GM12878 (cell line): ENCODE results near the gene ACTL10. TPM values are rescaled to one million over a fixed set of nuclear protein-coding genes. Genes with fewer than 3 reads are reported as not detected.
A peak's percentile ranks its signal among the peaks of the same experiment; 100 is the strongest.

Source experiments
- ASH2L ChIP-seq: fragments of 300-600, 200-600 bp; sonication (generic); IDR thresholded peaks from 2 replicates; pipeline ENCODE4 v1.6.1; 2017; ENCODE audit warnings: low read depth, mild to moderate bottlenecking, borderline replicate concordance
- BCLAF1 ChIP-seq: fragments of 450-650 bp; IDR thresholded peaks from 2 replicates; pipeline ENCODE4 v1.6.1; 2017; ENCODE audit warnings: antibody characterized with exemption, mild to moderate bottlenecking, moderate library complexity
- CBFB ChIP-seq: IDR thresholded peaks from 2 replicates; pipeline ENCODE4 v1.6.1; 2016; ENCODE audit warnings: antibody characterized with exemption, low read depth
- FOXM1 ChIP-seq: IDR thresholded peaks from 2 replicates; pipeline ENCODE4 v1.6.1; 2012; ENCODE audit warnings: low read depth, mild to moderate bottlenecking, inconsistent platforms, low read length, moderate library complexity
- HCFC1 ChIP-seq: fragments of 150-350 bp; IDR thresholded peaks from 2 replicates; pipeline ENCODE4 v1.6.1; 2014; ENCODE audit warnings: low read length
- IRF3 ChIP-seq: fragments of 450-650 bp; IDR thresholded peaks from 2 replicates; pipeline ENCODE4 v1.6.1; 2014; ENCODE audit warnings: mild to moderate bottlenecking
- MEF2B ChIP-seq: fragments of 450-650 bp; IDR thresholded peaks from 2 replicates; pipeline ENCODE4 v1.6.1; 2018; ENCODE audit warnings: mild to moderate bottlenecking, moderate library complexity; ENCODE audit not compliant: partially characterized antibody, poor library complexity, severe bottlenecking
- RBBP5 ChIP-seq: fragments of 200-600 bp; sonication (generic); conservative IDR thresholded peaks from 2 replicates; pipeline ENCODE4 v1.6.1; 2016
- SKIL ChIP-seq: fragments of 450-650 bp; IDR thresholded peaks from 2 replicates; pipeline ENCODE4 v1.6.1; 2017; ENCODE audit warnings: mild to moderate bottlenecking, low read depth, inconsistent platforms; ENCODE audit not compliant: poor library complexity, severe bottlenecking
- SMARCA5 ChIP-seq: fragments of 450-650 bp; IDR thresholded peaks from 2 replicates; pipeline ENCODE4 v1.6.1; 2017; ENCODE audit warnings: mild to moderate bottlenecking
- TCF12 ChIP-seq: IDR thresholded peaks from 2 replicates; pipeline ENCODE4 v1.6.1; 2011; ENCODE audit warnings: low read depth, mild to moderate bottlenecking, low read length
- TCF3 ChIP-seq: IDR thresholded peaks from 2 replicates; pipeline ENCODE4 v1.6.1; 2012; ENCODE audit warnings: low read depth, mild to moderate bottlenecking, low read length, borderline replicate concordance; ENCODE audit not compliant: insufficient read depth
- polyA plus RNA-seq, 11 experiments: library from polyadenylated mRNA; depleted of rRNA in 4 of 11; unstranded in 6 of 11; stranded (reverse) in 5 of 11; fragments of >200 nt; fragmentation: Nextera tagmentation in 4 of 11; fragmentation: Illumina TruSeq in 1 of 11; extraction: Ambion mirVana in 4 of 11; extraction: Trizol in 1 of 11; gene quantifications; 1 replicate in 1 of 11; 2 replicates in 10 of 11; pipeline versions ENCODE4 v1.2.1 to v1.2.3, GENCODE V29; 2011 to 2016; ENCODE audit warnings: inconsistent platforms in 2 of 11, missing spikeins in 2 of 11, low read depth in 1 of 11
- total RNA-seq, 4 experiments: library from RNA; depleted of rRNA in 3 of 4; stranded (reverse); fragments of >200 nt in 3 of 4; fragmentation: Illumina TruSeq in 1 of 4; extraction: Trizol in 1 of 4; gene quantifications; 2 replicates each; pipeline versions ENCODE4 v1.2.1 to v1.2.3, GENCODE V29; 2013 to 2021
- TF ChIP-seq, protein P1 (sequence below): fragments of 450-650 bp; IDR thresholded peaks from 2 replicates; pipeline ENCODE4 v1.6.1; 2017; ENCODE audit warnings: mild to moderate bottlenecking, moderate library complexity
- TF ChIP-seq, protein P2 (sequence below): IDR thresholded peaks from 2 replicates; pipeline ENCODE4 v1.6.1; 2012; ENCODE audit warnings: mild to moderate bottlenecking, low read depth, low read length

Gene ACTL10
- total and polyA plus RNA-seq, 10 of the 15 experiments (the other 5 are each of a cell fraction or from before 2014, with no cell fraction given): 0.12 to 5.0 (median 0.89) TPM

DNA sequence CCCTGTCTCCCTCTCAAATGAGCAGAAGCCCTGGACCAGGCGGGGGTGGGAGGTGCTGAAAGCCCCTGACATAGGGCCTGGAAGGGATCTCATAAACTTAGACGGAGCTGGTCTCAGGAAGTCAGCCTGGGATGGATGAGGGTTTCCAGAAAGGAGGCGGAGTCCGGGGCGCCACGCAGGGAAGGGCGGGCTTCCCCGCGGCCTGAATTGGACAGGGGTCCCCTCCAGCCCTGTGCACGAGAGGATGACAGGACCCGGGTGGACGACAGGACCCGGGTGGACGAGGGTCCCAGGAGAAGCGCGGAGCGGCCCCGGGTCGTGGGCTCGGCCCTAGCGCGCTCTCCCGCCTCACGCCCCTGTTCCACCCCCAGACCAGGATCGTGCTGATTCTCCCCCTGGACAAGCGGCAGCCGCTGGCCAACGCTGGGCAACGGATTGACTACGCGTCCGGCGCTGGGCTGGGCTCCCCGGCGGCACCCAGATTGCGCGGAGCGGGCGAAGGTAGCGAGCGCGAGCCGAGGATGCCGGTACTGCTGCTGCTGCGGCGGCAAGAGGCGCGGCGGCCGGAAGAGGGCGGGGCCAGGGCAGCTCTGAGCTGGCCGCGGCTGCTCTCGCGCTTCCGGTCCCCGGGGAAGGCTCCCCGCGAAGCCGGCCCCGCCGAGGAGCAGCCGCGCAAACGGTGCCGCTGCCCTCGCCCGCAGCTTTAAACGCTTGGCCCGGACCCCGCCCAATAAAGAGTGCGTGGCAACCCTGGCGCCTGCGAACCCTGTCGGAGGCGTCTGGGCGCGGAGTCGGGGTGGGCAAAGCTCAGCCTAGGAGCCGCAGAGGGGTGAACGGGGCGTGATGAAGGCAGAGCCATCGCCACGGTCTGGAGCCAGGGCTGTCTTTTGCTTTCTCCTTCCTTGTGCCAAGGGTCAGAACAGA, 3.3 kb upstream of the ACTL10 start (continued):
- TF ChIP-seq ASH2L (no peak), TCF3 (no peak), TCF12 (0 out of 2 replicates have a peak, but pooled peaks have one; percentile 4), BCLAF1 (no peak), MEF2B (peak; percentile 41), IRF3 (no peak), FOXM1 (no peak), SMARCA5 (peak; percentile 70; the same call in 1 of the 2 replicates), CBFB (no peak), RBBP5 (no peak), SKIL (no peak), HCFC1 (peak; percentile 6; the same call in 1 of the 2 replicates)
- TF ChIP-seq, protein P1, sequence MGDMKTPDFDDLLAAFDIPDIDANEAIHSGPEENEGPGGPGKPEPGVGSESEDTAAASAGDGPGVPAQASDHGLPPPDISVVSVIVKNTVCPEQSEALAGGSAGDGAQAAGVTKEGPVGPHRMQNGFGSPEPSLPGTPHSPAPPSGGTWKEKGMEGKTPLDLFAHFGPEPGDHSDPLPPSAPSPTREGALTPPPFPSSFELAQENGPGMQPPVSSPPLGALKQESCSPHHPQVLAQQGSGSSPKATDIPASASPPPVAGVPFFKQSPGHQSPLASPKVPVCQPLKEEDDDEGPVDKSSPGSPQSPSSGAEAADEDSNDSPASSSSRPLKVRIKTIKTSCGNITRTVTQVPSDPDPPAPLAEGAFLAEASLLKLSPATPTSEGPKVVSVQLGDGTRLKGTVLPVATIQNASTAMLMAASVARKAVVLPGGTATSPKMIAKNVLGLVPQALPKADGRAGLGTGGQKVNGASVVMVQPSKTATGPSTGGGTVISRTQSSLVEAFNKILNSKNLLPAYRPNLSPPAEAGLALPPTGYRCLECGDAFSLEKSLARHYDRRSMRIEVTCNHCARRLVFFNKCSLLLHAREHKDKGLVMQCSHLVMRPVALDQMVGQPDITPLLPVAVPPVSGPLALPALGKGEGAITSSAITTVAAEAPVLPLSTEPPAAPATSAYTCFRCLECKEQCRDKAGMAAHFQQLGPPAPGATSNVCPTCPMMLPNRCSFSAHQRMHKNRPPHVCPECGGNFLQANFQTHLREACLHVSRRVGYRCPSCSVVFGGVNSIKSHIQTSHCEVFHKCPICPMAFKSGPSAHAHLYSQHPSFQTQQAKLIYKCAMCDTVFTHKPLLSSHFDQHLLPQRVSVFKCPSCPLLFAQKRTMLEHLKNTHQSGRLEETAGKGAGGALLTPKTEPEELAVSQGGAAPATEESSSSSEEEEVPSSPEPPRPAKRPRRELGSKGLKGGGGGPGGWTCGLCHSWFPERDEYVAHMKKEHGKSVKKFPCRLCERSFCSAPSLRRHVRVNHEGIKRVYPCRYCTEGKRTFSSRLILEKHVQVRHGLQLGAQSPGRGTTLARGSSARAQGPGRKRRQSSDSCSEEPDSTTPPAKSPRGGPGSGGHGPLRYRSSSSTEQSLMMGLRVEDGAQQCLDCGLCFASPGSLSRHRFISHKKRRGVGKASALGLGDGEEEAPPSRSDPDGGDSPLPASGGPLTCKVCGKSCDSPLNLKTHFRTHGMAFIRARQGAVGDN: peak; percentile 90
- TF ChIP-seq, protein P2, sequence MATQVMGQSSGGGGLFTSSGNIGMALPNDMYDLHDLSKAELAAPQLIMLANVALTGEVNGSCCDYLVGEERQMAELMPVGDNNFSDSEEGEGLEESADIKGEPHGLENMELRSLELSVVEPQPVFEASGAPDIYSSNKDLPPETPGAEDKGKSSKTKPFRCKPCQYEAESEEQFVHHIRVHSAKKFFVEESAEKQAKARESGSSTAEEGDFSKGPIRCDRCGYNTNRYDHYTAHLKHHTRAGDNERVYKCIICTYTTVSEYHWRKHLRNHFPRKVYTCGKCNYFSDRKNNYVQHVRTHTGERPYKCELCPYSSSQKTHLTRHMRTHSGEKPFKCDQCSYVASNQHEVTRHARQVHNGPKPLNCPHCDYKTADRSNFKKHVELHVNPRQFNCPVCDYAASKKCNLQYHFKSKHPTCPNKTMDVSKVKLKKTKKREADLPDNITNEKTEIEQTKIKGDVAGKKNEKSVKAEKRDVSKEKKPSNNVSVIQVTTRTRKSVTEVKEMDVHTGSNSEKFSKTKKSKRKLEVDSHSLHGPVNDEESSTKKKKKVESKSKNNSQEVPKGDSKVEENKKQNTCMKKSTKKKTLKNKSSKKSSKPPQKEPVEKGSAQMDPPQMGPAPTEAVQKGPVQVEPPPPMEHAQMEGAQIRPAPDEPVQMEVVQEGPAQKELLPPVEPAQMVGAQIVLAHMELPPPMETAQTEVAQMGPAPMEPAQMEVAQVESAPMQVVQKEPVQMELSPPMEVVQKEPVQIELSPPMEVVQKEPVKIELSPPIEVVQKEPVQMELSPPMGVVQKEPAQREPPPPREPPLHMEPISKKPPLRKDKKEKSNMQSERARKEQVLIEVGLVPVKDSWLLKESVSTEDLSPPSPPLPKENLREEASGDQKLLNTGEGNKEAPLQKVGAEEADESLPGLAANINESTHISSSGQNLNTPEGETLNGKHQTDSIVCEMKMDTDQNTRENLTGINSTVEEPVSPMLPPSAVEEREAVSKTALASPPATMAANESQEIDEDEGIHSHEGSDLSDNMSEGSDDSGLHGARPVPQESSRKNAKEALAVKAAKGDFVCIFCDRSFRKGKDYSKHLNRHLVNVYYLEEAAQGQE: 0 out of 2 replicates have a peak, but pooled peaks have one; percentile 13
